ENCODE results near the gene SNX32. TPM values are rescaled to one million over a fixed set of nuclear protein-coding genes. Genes with fewer than 3 reads are reported as not detected.

SNX32 gene
- total RNA-seq, 2 experiments from 2014 or later: 0.33 to 0.61 TPM

- H3K4me3 ChIP-seq (ENCODE audit: low read length): no peak overlapping the region
- ChIA-PET POLR2A (no interaction called here), CTCF (interaction anchor here (2.4 to 3.9 kb wide), 2 partner anchors 8 to 12 kb away, joined by 17 to 37 read pairs; partner anchors contain the start of genes CCDC85B and FIBP)
- H3K9me3 Mint-ChIP-seq: no peaks in the 10 kb centered on the region
- H3K36me3 Mint-ChIP-seq (ENCODE audit: low read depth): no peaks in the 10 kb centered on the region
- ATAC-seq (ENCODE audit: poor library complexity) (no peak), DNase-seq (no peak)
- peaks cover 29% of the 10 kb centered on the region for H3K4me1 Mint-ChIP-seq (ENCODE audit: low read depth)
- peak overlapping the region; percentile 34 for H3K4me3 Mint-ChIP-seq
- peaks cover 9 to 12% of the 10 kb centered on the region in 2 experiments for H3K27me3 ChIP-seq (ENCODE audit: control insufficient read depth in 1 of 2, insufficient read depth in 2 of 2, low read length in 2 of 2)
- H3K27me3 Mint-ChIP-seq: peaks cover 8% of the 10 kb centered on the region
- TF ChIP-seq, protein P1, sequence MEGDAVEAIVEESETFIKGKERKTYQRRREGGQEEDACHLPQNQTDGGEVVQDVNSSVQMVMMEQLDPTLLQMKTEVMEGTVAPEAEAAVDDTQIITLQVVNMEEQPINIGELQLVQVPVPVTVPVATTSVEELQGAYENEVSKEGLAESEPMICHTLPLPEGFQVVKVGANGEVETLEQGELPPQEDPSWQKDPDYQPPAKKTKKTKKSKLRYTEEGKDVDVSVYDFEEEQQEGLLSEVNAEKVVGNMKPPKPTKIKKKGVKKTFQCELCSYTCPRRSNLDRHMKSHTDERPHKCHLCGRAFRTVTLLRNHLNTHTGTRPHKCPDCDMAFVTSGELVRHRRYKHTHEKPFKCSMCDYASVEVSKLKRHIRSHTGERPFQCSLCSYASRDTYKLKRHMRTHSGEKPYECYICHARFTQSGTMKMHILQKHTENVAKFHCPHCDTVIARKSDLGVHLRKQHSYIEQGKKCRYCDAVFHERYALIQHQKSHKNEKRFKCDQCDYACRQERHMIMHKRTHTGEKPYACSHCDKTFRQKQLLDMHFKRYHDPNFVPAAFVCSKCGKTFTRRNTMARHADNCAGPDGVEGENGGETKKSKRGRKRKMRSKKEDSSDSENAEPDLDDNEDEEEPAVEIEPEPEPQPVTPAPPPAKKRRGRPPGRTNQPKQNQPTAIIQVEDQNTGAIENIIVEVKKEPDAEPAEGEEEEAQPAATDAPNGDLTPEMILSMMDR (IDR thresholded peaks at IDR 0.05): no peak
- no peak overlapping the region for H3K27ac Mint-ChIP-seq
- intact Hi-C loops (cut with DNase I, micrococcal nuclease): no loop called here
- no peak overlapping the region for H3K27ac ChIP-seq (ENCODE audit: low read depth in 1 of 2, low read length in 2 of 2)
- H3K9me3 ChIP-seq (ENCODE audit: control insufficient read depth in 1 of 2, insufficient read depth in 1 of 2, low read length in 2 of 2): peaks cover 0 to 7% of the 10 kb centered on the region in 2 experiments
- no peaks in the 10 kb centered on the region for H3K36me3 ChIP-seq (ENCODE audit: insufficient read depth, low read length)
- peaks cover 55% of the 10 kb centered on the region for H3K4me1 ChIP-seq (ENCODE audit: insufficient read depth, low read length)
These were observed 63.3 kb downstream of the SNX32 start for GRCh38 chr11:65897020-65897471.

GRCh38 chr11:65898656-65899355 lies 65.0 kb downstream of the SNX32 start:
- H3K36me3 ChIP-seq (ENCODE audit: insufficient read depth, low read length): no peaks in the 10 kb centered on the region
- peaks cover 12% of the 10 kb centered on the region for H3K4me1 Mint-ChIP-seq (ENCODE audit: low read depth)
- POLR2A ChIA-PET: interaction anchor here (0.5 to 5.3 kb wide), 6 partner anchors 9 to 303 kb away, joined by 3 to 80 read pairs (median 4); partner anchors contain the start of genes C11orf68, CCDC85B and FIBP
- peak overlapping the region; percentile 39 for H3K27ac Mint-ChIP-seq
- intact Hi-C loops (cut with DNase I, micrococcal nuclease): no loop called here
- H3K9me3 Mint-ChIP-seq: no peaks in the 10 kb centered on the region
- peaks cover 9 to 12% of the 10 kb centered on the region in 2 experiments for H3K27me3 ChIP-seq (ENCODE audit: control insufficient read depth in 1 of 2, insufficient read depth in 2 of 2, low read length in 2 of 2)
- DNase-seq (no peak), ATAC-seq (ENCODE audit: poor library complexity) (no peak)
- no peak overlapping the region for H3K27ac ChIP-seq (ENCODE audit: low read depth in 1 of 2, low read length in 2 of 2)
- H3K9me3 ChIP-seq (ENCODE audit: control insufficient read depth in 1 of 2, insufficient read depth in 1 of 2, low read length in 2 of 2): peaks cover 0 to 7% of the 10 kb centered on the region in 2 experiments
- CTCF ChIA-PET: interaction anchor here (0.7 to 3.9 kb wide), 5 partner anchors 9 to 426 kb away, joined by 3 to 37 read pairs (median 3); partner anchors contain the start of genes AP5B1, CCDC85B, FIBP and MUS81
- no peaks in the 10 kb centered on the region for H3K36me3 Mint-ChIP-seq (ENCODE audit: low read depth)
- TF ChIP-seq, protein P1 (IDR thresholded peaks at IDR 0.05): no peak
- H3K4me3 Mint-ChIP-seq: peak overlapping the region; percentile 62
- H3K4me1 ChIP-seq (ENCODE audit: insufficient read depth, low read length): peaks cover 37% of the 10 kb centered on the region
- H3K4me3 ChIP-seq (ENCODE audit: low read length): peak overlapping the region; percentile 36
- H3K27me3 Mint-ChIP-seq: peaks cover 14% of the 10 kb centered on the region

- H3K4me3 ChIP-seq (ENCODE audit: low read length): peak overlapping the region; percentile 36
- CTCF ChIA-PET: interaction anchor here (0.7 to 3.9 kb wide), 7 partner anchors 9 to 427 kb away, joined by 3 to 37 read pairs (median 17); partner anchors contain the start of genes AP5B1, CCDC85B, FIBP and MUS81
- no peaks in the 10 kb centered on the region for H3K36me3 ChIP-seq (ENCODE audit: insufficient read depth, low read length)
- TF ChIP-seq, protein P1 (IDR thresholded peaks at IDR 0.05): no peak
- H3K27me3 ChIP-seq (ENCODE audit: control insufficient read depth in 1 of 2, insufficient read depth in 2 of 2, low read length in 2 of 2): peaks cover 9 to 12% of the 10 kb centered on the region in 2 experiments
- no peaks in the 10 kb centered on the region for H3K36me3 Mint-ChIP-seq (ENCODE audit: low read depth)
- H3K27me3 Mint-ChIP-seq: peaks cover 18% of the 10 kb centered on the region
- no peak overlapping the region for H3K27ac ChIP-seq (ENCODE audit: low read depth in 1 of 2, low read length in 2 of 2)
- no peak overlapping the region for H3K27ac Mint-ChIP-seq
- H3K4me3 Mint-ChIP-seq: peak overlapping the region; percentile 48
- intact Hi-C loops (cut with DNase I, micrococcal nuclease): loop anchor here (1.0 kb wide), 2 partner anchors 9 to 20 kb away; partner anchors contain the start of genes C11orf68 (in 2 of the 2), CCDC85B (in 2 of the 2) and DRAP1 (in 2 of the 2)
- no peaks in the 10 kb centered on the region for H3K9me3 Mint-ChIP-seq
- peak in 7 of 14 experiments; percentile 35 to 75 (median 63) for DNase-seq
- POLR2A ChIA-PET: interaction anchor here (0.5 to 5.3 kb wide), 8 partner anchors 10 to 303 kb away, joined by 3 to 80 read pairs (median 4); partner anchors contain the start of genes C11orf68, CCDC85B and FIBP
- peaks cover 30% of the 10 kb centered on the region for H3K4me1 ChIP-seq (ENCODE audit: insufficient read depth, low read length)
- H3K9me3 ChIP-seq (ENCODE audit: control insufficient read depth in 1 of 2, insufficient read depth in 1 of 2, low read length in 2 of 2): peaks cover 0 to 7% of the 10 kb centered on the region in 2 experiments
- no peak for ATAC-seq (ENCODE audit: poor library complexity)
- peaks cover 5% of the 10 kb centered on the region for H3K4me1 Mint-ChIP-seq (ENCODE audit: low read depth)
These were observed 65.8 kb downstream of the SNX32 start for GRCh38 chr11:65899356-65900124.

Data from CD4-positive, alpha-beta T cell (primary cell).